Measurements from ENCODE around the gene STOX2.

STOX2 gene

DNA sequence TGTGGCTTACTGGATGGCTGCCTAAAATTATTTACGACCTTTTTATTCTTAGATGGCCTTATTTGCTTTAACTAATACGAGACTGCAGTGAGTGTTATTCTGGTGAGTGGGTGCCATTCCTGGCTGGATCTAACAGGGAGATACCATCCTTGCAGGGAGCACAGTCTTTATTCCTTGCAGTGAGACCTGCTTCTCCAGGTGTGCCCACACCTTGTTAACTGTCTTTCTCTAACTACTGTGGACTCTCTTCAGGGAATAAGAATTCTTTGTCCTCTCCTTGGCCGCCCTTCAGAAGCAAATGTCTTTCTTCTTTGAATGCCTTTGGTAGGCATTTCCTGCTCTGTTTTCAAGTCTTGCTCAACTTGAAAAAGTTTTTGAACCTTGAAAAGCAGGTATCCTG is 34.1 kb upstream of the STOX2 start:
- TF ChIP-seq EP300 (IDR thresholded peaks at IDR 0.05; ENCODE audit: borderline replicate concordance) (no peak), YY1 (IDR thresholded peaks at IDR 0.05; ENCODE audit: low read depth) (no peak), NFIC (IDR thresholded peaks at IDR 0.05) (no peak), TEAD4 (IDR thresholded peaks at IDR 0.05) (no peak), CEBPB (IDR thresholded peaks at IDR 0.05) (no peak), FOXM1 (IDR thresholded peaks at IDR 0.05; ENCODE audit: borderline replicate concordance, low read depth) (no peak)
- TF ChIP-seq, protein P1, sequence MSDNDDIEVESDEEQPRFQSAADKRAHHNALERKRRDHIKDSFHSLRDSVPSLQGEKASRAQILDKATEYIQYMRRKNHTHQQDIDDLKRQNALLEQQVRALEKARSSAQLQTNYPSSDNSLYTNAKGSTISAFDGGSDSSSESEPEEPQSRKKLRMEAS (IDR thresholded peaks at IDR 0.05): no peak

DNA sequence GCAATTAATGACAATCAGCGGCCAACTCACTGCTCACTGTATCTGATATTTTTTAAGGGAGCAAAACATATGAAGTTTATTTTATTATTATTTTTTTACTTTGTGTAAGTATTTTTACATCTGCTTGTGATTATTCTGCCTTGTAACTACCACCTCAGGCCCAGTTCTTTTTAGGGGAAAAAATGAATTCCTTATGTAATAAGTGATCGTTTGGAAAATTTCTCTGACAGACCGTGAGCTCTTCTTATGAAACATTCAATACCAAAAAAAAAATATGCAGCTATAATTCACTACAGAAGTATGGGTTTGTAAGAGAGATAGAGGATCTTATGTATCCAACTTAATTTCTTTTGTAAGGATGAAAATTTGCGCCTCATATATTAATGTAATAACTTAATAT is 33.5 kb upstream of the STOX2 start:
- TF ChIP-seq TAF1 (IDR thresholded peaks at IDR 0.05; ENCODE audit: low read depth) (no peak), CEBPB (IDR thresholded peaks at IDR 0.05) (no peak), EGR1 (IDR thresholded peaks at IDR 0.05) (no peak), REST (IDR thresholded peaks at IDR 0.05; ENCODE audit: low read depth) (no peak), TEAD4 (IDR thresholded peaks at IDR 0.05) (no peak), RAD21 (IDR thresholded peaks at IDR 0.05; ENCODE audit: low read depth) (no peak), EP300 (IDR thresholded peaks at IDR 0.05; ENCODE audit: borderline replicate concordance) (no peak), FOXM1 (IDR thresholded peaks at IDR 0.05; ENCODE audit: borderline replicate concordance, low read depth) (no peak), CREB1 (IDR thresholded peaks at IDR 0.05; ENCODE audit: low read depth) (no peak), TCF12 (IDR thresholded peaks at IDR 0.05; ENCODE audit: low read depth) (no peak), YY1 (IDR thresholded peaks at IDR 0.05; ENCODE audit: low read depth) (no peak), ZBTB7A (IDR thresholded peaks at IDR 0.05; ENCODE audit: low read depth) (no peak), NFIC (IDR thresholded peaks at IDR 0.05) (no peak)
- TF ChIP-seq, protein P2, sequence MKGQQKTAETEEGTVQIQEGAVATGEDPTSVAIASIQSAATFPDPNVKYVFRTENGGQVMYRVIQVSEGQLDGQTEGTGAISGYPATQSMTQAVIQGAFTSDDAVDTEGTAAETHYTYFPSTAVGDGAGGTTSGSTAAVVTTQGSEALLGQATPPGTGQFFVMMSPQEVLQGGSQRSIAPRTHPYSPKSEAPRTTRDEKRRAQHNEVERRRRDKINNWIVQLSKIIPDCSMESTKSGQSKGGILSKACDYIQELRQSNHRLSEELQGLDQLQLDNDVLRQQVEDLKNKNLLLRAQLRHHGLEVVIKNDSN (IDR thresholded peaks at IDR 0.05): no peak
- TF ChIP-seq, protein P1 (IDR thresholded peaks at IDR 0.05): no peak

DNA sequence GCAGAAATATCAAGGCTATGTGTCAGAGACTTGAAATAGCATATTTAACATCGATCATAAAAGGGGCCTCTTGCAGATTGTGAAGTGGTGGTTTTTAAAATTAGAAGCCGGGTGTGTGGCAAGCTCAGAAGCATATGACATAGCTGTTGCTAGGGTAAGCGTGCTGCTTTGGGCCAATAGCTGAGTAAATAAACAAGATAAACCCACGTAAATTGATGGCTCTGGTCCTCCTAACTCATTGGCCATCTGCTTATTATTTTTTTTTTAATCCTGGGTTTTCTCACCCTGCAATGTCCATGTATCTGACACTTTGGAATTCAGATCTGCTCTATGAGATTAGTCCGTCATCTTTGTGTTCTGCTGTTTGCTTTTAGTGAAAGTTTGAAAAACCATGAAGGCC is 32.6 kb upstream of the STOX2 start:
- TF ChIP-seq TAF1 (IDR thresholded peaks at IDR 0.05; ENCODE audit: low read depth) (no peak), ZBTB7A (IDR thresholded peaks at IDR 0.05; ENCODE audit: low read depth) (no peak), CEBPB (IDR thresholded peaks at IDR 0.05) (no peak), REST (IDR thresholded peaks at IDR 0.05; ENCODE audit: low read depth) (no peak), YY1 (IDR thresholded peaks at IDR 0.05; ENCODE audit: low read depth) (no peak), FOXM1 (IDR thresholded peaks at IDR 0.05; ENCODE audit: borderline replicate concordance, low read depth) (no peak), RAD21 (IDR thresholded peaks at IDR 0.05; ENCODE audit: low read depth) (no peak), TEAD4 (IDR thresholded peaks at IDR 0.05) (no peak), EP300 (IDR thresholded peaks at IDR 0.05; ENCODE audit: borderline replicate concordance) (no peak), EGR1 (IDR thresholded peaks at IDR 0.05) (no peak), CREB1 (IDR thresholded peaks at IDR 0.05; ENCODE audit: low read depth) (no peak), TCF12 (IDR thresholded peaks at IDR 0.05; ENCODE audit: low read depth) (no peak), NFIC (IDR thresholded peaks at IDR 0.05) (no peak)
- TF ChIP-seq, protein P1 (IDR thresholded peaks at IDR 0.05): no peak
- TF ChIP-seq, protein P2 (IDR thresholded peaks at IDR 0.05): no peak

DNA sequence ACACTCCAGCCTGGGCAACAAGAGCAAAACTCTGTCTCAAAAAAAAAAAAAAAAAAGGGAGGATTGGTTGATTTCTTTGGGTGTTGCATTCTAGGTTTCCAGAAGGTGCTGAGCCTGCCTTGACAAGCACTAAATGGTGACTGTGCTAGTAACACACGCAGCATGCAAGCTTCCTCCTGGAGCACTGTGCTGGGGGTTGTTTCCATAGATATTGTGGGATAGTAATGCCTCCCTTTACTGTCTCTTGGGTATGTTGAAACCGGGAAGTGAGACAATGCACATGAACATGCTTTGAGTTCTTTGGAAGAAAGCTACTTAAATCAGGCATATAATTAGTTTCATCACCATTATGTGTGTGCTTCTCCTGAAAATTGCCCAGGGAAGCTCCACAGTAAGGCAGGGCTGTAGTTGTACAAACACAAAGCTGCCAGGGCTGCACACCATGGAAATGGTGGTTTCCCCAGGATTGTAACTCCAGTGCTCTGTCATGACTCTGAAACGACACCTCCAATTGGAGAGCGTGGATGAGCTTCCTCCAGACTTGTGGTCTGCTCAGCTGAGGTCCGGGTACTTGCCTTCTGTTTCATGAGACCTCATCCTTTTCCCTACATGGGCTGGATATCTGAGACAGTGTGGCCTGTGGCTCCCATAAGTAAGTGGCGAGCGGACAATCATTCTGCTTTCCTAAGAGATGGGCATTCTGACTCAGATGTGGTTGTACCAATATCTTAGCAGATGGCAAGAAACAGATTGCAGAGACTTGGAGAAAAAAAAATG is 31.5 kb upstream of the STOX2 start:
- TF ChIP-seq EGR1 (IDR thresholded peaks at IDR 0.05): no peak
- no peak for TF ChIP-seq NFIC (IDR thresholded peaks at IDR 0.05)
- TF ChIP-seq TCF12 (IDR thresholded peaks at IDR 0.05; ENCODE audit: low read depth): no peak
- TF ChIP-seq RAD21 (IDR thresholded peaks at IDR 0.05; ENCODE audit: low read depth): no peak
- TF ChIP-seq, protein P1 (IDR thresholded peaks at IDR 0.05): no peak
- TF ChIP-seq TAF1 (IDR thresholded peaks at IDR 0.05; ENCODE audit: low read depth): no peak
- TF ChIP-seq CREB1 (IDR thresholded peaks at IDR 0.05; ENCODE audit: low read depth): no peak
- no peak for TF ChIP-seq CEBPB (IDR thresholded peaks at IDR 0.05)
- no peak for TF ChIP-seq TEAD4 (IDR thresholded peaks at IDR 0.05)
- TF ChIP-seq ZBTB7A (IDR thresholded peaks at IDR 0.05; ENCODE audit: low read depth): no peak
- TF ChIP-seq YY1 (IDR thresholded peaks at IDR 0.05; ENCODE audit: low read depth): no peak
- no peak for TF ChIP-seq EP300 (IDR thresholded peaks at IDR 0.05; ENCODE audit: borderline replicate concordance)
- TF ChIP-seq, protein P2 (IDR thresholded peaks at IDR 0.05): no peak
- no peak for TF ChIP-seq FOXM1 (IDR thresholded peaks at IDR 0.05; ENCODE audit: borderline replicate concordance, low read depth)
- TF ChIP-seq REST (IDR thresholded peaks at IDR 0.05; ENCODE audit: low read depth): no peak

All from Ishikawa (cell line).